HG03175 (cell line): ENCODE measurements around the gene WDR11.

Experiments used
- ATAC-seq: cut with Tn5 transposase; IDR thresholded peaks from one replicate; pipeline ENCODE4 v1.9.1; 2021; ENCODE audit warnings: mild to moderate bottlenecking, moderate library complexity; ENCODE audit not compliant: unreplicated experiment

Gene WDR11

DNA sequence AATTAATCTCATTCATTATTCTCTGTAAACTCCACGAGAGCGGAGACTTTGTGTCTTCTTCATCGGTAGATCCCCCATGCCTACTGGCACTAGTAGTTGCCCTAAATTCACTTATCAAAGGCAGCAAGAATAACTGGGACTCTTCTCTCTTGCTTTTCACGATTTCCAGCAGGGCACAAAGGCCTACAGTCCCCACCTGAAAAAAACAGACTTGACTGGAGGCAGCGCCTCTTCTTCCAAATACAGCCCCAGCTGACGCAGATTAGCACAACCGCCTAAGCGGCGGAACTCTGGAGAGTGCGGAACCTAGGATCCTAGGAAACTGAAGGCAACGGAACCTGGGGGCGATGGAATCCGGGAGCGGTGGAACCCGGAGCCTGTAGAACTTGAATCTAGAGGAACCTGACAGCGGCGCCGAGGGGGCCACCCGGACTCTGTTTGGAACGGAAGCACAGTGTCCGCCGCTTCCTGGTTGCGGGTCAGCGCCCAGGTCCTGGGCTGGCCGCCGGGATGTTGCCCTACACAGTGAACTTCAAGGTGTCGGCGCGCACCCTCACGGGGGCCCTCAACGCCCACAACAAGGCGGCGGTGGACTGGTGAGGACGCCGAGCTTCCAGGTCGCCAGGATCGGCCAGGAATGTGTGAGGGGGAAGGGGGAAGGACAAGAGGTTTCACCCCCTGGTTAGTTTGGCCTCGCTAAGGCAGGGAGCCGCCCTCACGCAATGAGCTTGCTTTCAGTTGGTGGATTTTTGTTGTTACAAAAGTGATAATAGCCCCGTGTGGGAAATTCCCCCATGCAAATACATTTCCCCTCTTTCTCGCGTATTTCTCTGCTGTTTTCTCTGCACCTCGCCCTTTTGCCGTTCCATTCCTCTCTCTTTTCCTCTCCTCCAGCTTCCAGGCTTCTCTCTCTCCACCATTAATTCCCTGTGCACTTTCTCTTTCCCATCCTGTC, at the start of gene WDR11:
Gene WDR11, plus strand, starts transcription at position 452 of the 955 bp plus-strand sequence. Its CDS starts 59 bp downstream, at position 511.
- peak; percentile 95 for ATAC-seq

DNA sequence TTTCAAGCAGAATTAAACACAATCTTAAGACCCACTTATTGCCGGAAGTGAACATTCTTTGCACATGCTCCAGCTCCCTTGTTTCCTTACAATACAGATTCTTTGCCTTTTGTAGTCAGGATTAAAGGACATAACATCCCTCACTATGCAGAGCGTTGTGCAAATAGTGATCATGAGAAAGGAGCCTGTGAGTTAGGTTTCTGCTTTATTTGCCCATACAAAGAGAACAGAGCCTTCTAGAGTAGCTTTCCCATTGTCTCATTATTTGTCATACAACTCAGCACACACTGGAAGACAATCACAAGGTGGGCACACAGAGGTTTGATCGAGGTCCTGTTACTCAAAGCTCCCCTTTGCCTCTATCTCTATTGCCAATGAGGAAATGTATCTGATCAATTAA, 48.2 kb upstream of the WDR11 start:
- ATAC-seq: no peak

DNA sequence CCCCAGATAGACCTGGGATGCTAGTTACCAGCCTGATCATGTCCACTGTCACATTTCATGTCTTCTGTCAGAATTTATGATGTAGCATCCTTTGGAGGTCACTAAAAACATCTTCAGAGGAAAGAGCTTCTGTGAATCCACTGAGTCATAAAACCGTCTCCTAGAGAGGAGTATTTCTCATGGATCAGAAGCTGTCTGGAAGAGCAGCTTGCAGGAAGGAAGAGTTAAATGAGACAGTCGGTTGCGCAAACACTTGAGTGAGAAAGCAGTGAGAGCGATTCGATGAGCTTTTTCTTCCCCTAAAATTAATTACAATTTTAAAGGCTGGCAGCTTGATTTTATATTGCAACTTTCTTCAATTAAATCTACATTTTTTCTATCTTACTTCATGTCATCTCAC, 47.2 kb upstream of the WDR11 start:
- no peak for ATAC-seq

GRCh38 chr10:120805014-120805812, 45.9 kb upstream of the WDR11 start:
- ATAC-seq: no peak

DNA sequence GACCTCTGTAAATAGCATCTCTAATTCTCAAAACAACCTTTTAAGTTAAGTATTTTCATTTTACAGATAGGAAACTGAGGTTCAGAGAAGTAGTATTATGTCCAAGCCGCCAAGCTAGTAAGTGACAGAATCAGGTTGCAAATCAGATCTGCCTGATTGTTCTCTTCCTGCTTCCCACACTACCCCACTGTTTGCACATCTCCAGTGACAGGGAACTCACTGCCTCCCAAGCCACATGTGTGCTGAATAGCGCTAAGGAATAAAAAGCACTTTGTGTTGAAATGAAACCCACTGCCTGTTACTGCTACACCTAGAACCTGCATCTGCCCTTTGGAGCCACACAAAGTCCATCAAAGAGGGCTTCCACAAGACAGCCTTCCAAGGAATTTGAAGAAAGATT, 45.1 kb upstream of the WDR11 start:
- no peak for ATAC-seq

DNA sequence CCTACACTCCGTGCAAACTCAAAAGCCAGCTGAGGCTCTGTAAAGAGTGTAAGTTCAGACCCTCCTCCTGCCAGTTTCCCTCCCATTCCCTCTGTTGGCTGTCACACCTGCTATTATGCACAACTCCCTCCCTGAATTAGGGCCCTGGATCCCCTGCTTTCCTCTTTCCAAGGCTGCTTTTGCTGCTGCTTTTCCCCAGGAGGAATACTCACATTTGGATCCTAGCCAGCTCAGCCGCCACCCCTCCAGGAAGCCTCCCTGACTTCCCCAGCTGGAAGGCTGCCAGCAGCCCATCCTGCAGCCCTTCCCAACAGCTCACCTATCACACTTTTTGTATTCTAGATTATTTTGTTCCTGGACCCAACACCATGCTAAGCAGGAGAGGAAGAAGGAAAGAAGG, 40.9 kb upstream of the WDR11 start:
- ATAC-seq: no peak

GRCh38 chr10:120813085-120813484, 38.1 kb upstream of the WDR11 start:
- no peak for ATAC-seq

- no peak for ATAC-seq
These were observed 32.9 kb upstream of the WDR11 start for GRCh38 chr10:120818301-120818700.

- no peak for ATAC-seq
These were observed 31.8 kb upstream of the WDR11 start for GRCh38 chr10:120819366-120819765.

DNA sequence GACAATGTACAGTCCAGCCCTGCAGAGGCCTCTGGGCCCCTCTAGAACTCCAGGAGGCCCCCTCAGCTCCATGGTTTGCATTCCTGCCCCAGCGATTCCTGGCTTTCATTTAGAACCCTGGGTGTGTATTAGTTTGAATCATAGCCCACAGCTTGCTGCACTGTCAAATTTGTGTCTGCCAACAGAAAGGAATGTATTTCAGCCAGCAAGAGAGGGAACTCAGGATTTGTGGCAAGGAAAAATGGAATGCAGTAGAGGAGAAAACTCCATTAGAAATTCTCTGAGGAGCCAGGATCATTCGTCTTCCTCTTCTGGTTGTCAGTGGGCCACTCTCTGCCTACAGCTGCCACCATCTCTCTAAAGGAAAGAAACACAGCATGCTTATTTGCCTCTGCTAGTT, 27.9 kb upstream of the WDR11 start:
- no peak for ATAC-seq

DNA sequence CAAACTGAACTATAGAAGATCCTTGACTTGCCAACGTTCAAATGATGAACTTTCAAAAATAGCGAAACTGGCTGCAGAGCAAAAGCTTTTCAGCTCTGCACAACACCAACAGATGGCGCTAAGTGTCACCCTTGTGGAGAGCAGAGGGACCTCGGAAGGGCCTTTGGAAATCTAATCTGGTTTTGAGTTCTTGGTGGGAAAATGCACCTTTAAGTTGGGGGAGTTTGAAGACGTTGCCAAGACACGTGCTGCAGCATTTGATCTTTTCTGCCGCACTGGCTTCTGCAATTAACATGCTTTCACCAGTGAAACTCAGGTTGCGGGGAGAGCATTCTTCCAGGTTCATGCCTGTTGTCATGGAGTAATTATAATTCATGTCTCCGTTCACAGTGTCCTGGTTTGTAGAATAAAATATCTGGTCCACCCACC, 26.3 kb upstream of the WDR11 start:
- no peak for ATAC-seq

- no peak for ATAC-seq
These were observed 25.0 kb upstream of the WDR11 start for GRCh38 chr10:120825878-120826769.

- no peak for ATAC-seq
These were observed 23.8 kb upstream of the WDR11 start for GRCh38 chr10:120827251-120827875.

DNA sequence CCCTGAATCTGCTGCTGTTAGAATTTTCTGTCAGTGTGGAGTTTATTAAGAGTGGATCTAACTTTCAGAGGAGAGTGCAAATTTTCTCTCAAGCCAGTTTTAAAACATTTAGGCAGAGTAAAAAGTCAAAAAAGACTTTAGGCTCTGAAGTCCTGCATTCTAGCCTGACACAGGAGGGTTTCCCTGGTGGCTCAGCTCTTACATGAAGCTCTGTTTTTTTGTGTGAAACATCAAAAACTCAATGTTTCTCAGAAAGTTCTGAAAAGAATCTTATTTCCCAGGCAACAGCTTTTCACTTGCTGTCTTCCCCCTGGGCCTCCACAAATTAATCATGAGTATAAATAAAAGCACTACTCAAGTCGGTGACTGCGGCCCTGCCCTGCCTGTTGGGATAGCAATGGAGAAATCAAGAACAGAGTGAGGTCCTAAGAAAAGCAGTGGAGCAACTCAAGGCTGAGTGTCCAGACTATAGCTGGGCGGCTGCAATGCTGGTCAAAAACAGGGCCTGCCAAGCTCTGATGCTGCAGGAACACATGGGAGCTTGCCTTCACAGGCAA, 22.3 kb upstream of the WDR11 start:
- no peak for ATAC-seq

- ATAC-seq: no peak
These were observed 19.1 kb upstream of the WDR11 start for GRCh38 chr10:120832106-120832505.

GRCh38 chr10:120833222-120833928, 17.8 kb upstream of the WDR11 start:
- no peak for ATAC-seq

DNA sequence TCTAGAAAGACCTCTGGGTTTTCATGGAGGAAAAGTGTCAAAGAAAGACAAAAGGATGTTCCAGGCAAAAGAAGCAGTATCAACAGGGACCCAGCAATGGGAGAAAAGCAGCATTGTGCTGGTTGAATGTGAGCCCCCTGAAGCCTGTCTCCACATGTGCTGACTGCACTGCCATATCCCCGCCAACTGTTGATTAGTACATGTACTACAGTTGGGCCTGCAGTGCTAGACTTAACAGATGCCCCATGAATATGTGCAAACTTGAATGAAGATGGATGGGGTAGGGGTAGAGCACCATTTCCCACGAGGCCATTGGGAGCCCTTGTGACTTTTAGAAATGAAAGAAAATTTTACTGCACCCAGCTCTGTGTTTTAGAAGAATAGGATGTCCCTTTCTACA, 15.6 kb upstream of the WDR11 start:
- no peak for ATAC-seq

- no peak for ATAC-seq
These were observed 12.2 kb upstream of the WDR11 start for GRCh38 chr10:120838941-120839340.

DNA sequence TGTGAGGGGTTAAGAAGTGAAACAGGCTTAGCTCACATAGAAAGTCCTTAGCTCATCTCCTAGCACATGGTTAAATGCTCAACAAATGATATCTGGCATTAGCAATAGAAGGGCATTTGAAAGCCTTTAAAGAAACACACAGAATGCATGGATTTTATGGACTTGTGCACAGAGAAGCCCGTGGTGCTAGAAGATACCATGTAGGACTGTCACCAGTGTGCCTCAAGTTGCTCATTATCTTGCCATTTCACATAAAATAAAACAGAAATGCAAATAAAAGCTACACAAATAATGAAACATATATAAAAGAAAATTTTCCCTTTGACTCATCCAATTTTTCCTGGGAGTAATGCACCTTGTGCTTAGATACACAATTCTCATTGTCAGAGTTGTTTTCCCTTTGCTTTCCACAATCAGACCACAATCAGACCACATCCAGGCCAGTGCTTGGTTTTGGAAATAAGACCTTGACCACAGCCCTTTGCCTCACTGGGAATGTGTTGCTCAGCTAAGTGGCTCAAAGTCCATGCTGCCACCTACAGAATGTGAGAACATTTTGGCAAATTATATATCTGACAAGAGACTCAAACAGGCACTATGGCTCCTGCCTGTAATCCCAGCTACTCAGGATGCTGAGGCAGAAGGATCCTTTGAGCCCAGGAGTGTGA, 9.5 kb upstream of the WDR11 start:
- no peak for ATAC-seq
